A549 (cell line): ENCODE results near the gene SLC35F4.

ENCODE experiments used
- HOXA7 ChIP-seq: fragments of 250-450 bp; sonication (Bioruptor Pico); IDR thresholded peaks from 2 replicates; pipeline ENCODE4 v1.5.0; 2020; ENCODE audit warnings: mild to moderate bottlenecking, moderate library complexity
- POLR2A ChIP-seq: IDR thresholded peaks from 2 replicates; pipeline ENCODE4 v1.6.1; 2012; ENCODE audit warnings: mild to moderate bottlenecking, low read length

GRCh38 chr14:57847706-57848105 lies 18.2 kb downstream of the SLC35F4 start:
- TF ChIP-seq POLR2A (no peak), HOXA7 (CRISPR knock-in tag) (no peak)
